Lower lobe of right lung (tissue), 2 donors: Measurements from ENCODE around the gene NPPA. TPM values are rescaled to one million over a fixed set of nuclear protein-coding genes. Genes with fewer than 3 reads are reported as not detected.

ENCODE experiments used
- ATAC-seq, 2 donors: fragments of 200-7000 bp; cut with Tn5 transposase; one replicate each; pipeline ENCODE4 v1.9.1; 2020 to 2022; ENCODE audit warnings: mild to moderate bottlenecking in 2 of 2, moderate library complexity in 2 of 2
- DNase-seq: peaks from one replicate; pipeline ENCODE4 v3.0.0-alpha.2; 2020
- H3K27ac ChIP-seq: fragments of 200-600 bp; one replicate; pipeline ENCODE4 v1.8.0; 2022
- H3K27me3 ChIP-seq: fragments of 200-600 bp; one replicate; pipeline ENCODE4 v1.8.0; 2022; ENCODE audit warnings: low read depth
- H3K36me3 ChIP-seq: fragments of 200-600 bp; one replicate; pipeline ENCODE4 v1.8.0; 2022; ENCODE audit warnings: mild to moderate bottlenecking
- H3K4me1 ChIP-seq: fragments of 200-600 bp; one replicate; pipeline ENCODE4 v1.8.0; 2022
- H3K4me3 ChIP-seq: fragments of 200-600 bp; one replicate; pipeline ENCODE4 v1.8.0; 2022; ENCODE audit warnings: mild to moderate bottlenecking
- H3K9me3 ChIP-seq: fragments of 200-600 bp; one replicate; pipeline ENCODE4 v1.8.0; 2022
- intact Hi-C: fragments of 100-400 bp; cut with DNase I; formaldehyde crosslinking; loops from one replicate; pipeline ENCODE4 v1.11.0; 2022
- total RNA-seq: library from RNA; stranded (reverse); fragmentation: NEBNext Ultra II Directional; extraction: Animal tissue kit (Norgen Biotek cat#: 25700); gene quantifications from one replicate; pipeline ENCODE4 v1.2.1, GENCODE V29; 2021
- TF ChIP-seq, protein P1 (sequence below): fragments of 200-600 bp; IDR thresholded peaks from one replicate; pipeline ENCODE4 v1.8.0; 2022; ENCODE audit warnings: antibody characterized with exemption, mild to moderate bottlenecking
- donor health status: DM: no; HTN: yes; CAD: no; lungs with severe emphysema.

NPPA gene
- total RNA-seq, 1 donor from 2014 or later: 2.6 TPM

DNA sequence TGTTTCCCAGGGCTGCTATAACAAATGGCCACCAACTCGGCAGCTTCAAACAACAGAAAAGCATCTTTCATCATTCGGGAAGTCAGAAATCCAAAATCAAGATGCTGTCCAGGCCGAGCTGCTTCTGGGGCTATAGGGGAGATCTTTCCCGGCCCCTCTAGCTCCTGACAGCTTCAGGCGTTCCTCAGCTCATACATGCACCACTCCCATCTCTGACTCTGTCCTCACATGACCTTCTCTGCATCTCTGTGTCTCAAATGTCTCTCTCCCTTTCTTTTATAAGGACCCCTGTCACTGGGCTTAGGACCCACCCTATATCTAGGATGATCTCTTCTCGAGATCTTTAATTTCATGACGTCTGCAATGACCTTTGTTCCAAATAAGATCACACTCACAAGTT lies 25.0 kb upstream of the NPPA start:
- no peak for ATAC-seq
- H3K4me3 ChIP-seq: no peak overlapping the region
- H3K9me3 ChIP-seq: no peaks in the 10 kb centered on the region
- peaks cover 6% of the 10 kb centered on the region for H3K27me3 ChIP-seq
- H3K36me3 ChIP-seq: no peaks in the 10 kb centered on the region
- H3K27ac ChIP-seq: no peak overlapping the region
- TF ChIP-seq, protein P1, sequence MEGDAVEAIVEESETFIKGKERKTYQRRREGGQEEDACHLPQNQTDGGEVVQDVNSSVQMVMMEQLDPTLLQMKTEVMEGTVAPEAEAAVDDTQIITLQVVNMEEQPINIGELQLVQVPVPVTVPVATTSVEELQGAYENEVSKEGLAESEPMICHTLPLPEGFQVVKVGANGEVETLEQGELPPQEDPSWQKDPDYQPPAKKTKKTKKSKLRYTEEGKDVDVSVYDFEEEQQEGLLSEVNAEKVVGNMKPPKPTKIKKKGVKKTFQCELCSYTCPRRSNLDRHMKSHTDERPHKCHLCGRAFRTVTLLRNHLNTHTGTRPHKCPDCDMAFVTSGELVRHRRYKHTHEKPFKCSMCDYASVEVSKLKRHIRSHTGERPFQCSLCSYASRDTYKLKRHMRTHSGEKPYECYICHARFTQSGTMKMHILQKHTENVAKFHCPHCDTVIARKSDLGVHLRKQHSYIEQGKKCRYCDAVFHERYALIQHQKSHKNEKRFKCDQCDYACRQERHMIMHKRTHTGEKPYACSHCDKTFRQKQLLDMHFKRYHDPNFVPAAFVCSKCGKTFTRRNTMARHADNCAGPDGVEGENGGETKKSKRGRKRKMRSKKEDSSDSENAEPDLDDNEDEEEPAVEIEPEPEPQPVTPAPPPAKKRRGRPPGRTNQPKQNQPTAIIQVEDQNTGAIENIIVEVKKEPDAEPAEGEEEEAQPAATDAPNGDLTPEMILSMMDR: no peak
- intact Hi-C loops: no loop called here
- DNase-seq: no peak
- H3K4me1 ChIP-seq: peaks cover 7% of the 10 kb centered on the region

DNA sequence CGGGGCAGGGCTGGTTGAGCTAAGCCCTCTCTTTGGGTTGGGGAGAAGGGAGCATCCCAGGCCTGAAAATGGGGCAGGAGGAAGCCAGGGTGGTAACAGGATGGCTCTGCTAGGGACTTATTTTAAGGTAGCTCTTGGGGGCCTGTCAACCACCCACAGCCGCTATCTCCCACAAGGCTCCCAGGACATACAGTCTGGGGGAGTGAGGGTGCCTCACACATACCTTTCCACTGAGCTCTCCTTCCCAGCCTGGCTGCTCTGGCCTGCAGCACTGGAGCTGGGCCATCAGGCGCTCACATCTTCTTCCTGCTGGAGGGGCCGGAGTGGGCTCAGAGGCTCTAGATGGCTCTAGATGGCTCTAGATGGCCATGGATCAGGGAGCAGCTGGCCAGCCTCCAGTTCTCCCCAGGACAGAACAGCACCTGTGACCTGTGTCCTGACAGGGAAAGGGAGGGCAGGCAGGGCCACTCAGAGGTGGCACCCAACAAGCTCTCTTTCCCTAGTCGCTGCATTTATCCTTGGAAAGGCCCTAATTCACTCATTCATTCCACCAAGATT lies 22.1 kb upstream of the NPPA start:
- no peaks in the 10 kb centered on the region for H3K9me3 ChIP-seq
- no peaks in the 10 kb centered on the region for H3K36me3 ChIP-seq
- H3K27ac ChIP-seq: no peak overlapping the region
- peaks cover 6% of the 10 kb centered on the region for H3K27me3 ChIP-seq
- ATAC-seq (no peak), DNase-seq (no peak)
- TF ChIP-seq, protein P1: no peak
- H3K4me1 ChIP-seq: no peaks in the 10 kb centered on the region
- no peak overlapping the region for H3K4me3 ChIP-seq
- intact Hi-C loops: no loop called here

DNA sequence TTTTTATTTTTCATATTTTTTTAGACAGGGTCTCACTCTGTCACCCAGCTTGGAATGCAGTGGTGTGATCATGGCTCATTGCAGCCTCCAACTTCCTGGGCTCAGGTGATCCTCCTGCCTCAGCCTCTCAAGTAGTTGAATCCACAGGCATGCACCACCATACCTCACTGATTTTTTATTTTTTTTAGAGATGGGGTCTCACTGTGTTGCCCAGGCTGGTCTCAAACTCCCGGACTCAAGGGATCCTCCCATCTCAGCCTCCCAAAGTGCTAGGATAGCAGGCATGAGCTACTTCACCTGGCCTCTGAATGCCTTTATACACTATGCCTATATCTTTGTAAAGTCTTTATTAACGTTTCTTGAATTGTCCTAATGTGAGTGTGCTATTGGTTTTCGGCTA lies 21.5 kb upstream of the NPPA start:
- Histone ChIP-seq H3K4me1 (no peaks in the 10 kb centered on the region), H3K4me3 (no peak overlapping the region), H3K27me3 (peaks cover 3% of the 10 kb centered on the region), H3K9me3 (no peaks in the 10 kb centered on the region), H3K27ac (no peak overlapping the region), H3K36me3 (no peaks in the 10 kb centered on the region)
- intact Hi-C loops: no loop called here
- TF ChIP-seq, protein P1: no peak
- no peak for ATAC-seq
- DNase-seq: no peak

DNA sequence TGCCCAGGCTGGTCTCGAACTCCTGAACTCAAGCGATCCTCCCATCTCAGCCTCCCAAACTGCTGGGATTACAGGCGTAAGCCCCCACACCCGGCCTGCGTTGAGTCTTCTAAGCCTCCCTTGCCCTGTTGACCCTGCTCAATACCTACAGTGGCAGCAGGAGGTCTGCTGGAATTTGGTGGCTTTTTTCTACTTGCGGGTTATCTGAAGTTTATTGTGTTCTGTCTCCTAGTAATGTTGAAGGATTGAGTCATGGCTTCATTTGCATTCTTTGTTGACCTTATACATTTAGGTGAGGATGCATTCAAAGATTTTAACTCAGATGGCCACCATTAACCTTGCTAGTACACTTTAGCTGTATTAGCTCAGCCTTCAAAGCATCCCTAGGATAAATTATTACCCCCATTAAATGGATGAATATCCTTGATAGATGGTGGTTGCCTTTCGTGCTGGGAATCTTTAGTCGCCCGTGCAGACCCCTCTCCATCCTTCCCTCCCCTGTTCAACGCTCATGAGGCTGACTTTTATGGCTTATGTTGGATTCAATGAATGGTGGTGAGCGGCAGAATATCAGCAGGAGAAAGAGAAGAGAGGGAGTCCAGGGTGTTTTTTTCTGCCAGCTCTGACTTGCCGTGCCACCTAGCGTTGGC lies 20.9 kb upstream of the NPPA start:
- no peaks in the 10 kb centered on the region for H3K9me3 ChIP-seq
- DNase-seq (no peak), ATAC-seq (no peak)
- H3K27ac ChIP-seq: no peak overlapping the region
- intact Hi-C loops: no loop called here
- no peak overlapping the region for H3K4me3 ChIP-seq
- H3K4me1 ChIP-seq: no peaks in the 10 kb centered on the region
- TF ChIP-seq, protein P1: no peak
- H3K27me3 ChIP-seq: no peaks in the 10 kb centered on the region
- H3K36me3 ChIP-seq: no peaks in the 10 kb centered on the region

DNA sequence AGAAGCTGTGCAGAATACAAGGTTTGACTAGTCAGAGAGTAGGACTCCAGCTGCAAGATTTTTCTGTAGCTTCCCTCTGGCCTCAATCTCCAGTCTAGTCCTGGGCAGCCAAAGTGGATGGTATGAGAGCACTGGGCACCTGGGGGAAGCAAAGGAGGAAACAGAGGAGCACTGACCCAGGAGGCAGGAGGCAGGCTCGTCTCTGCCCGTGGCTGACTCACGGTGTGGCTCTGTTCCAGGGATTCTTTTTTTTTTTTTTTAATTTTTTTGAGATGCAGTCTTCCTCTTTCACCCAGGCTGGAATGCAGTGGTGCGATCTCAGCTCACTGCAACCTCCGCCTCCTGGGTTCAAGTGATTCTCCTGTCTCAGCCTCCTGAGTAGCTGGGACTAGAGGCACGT lies 15.3 kb upstream of the NPPA start:
- Histone ChIP-seq H3K36me3 (no peaks in the 10 kb centered on the region), H3K4me3 (no peak overlapping the region), H3K4me1 (no peaks in the 10 kb centered on the region), H3K27me3 (peaks cover 41% of the 10 kb centered on the region), H3K9me3 (no peaks in the 10 kb centered on the region), H3K27ac (no peak overlapping the region)
- intact Hi-C loops: no loop called here
- no peak for ATAC-seq
- no peak for DNase-seq
- TF ChIP-seq, protein P1: no peak
